Adrenal gland (tissue), 12 donors: ENCODE results near the gene AGPAT1. TPM values are rescaled to one million over a fixed set of nuclear protein-coding genes. Genes with fewer than 3 reads are reported as not detected.

Source experiments
- DNase-seq, 7 donors: peaks; one replicate each; pipeline ENCODE4 v3.0.0-alpha.2; 2019 to 2020
- H3K27ac ChIP-seq, 5 donors: fragments of 200-600 bp; sonication (generic) in 4 of 5; 1 replicate in 3 of 5; 2 replicates in 2 of 5; pipeline versions ENCODE4 v1.5.1 to v1.8.0; 2016 to 2020; ENCODE audit warnings: mild to moderate bottlenecking in 1 of 5
- H3K27me3 ChIP-seq: fragments of 200-600 bp; 2 replicates; pipeline ENCODE4 v1.8.0; 2021
- H3K36me3 ChIP-seq, 2 donors: fragments of 200-600 bp; replicated peaks in 1 of 2; 1 replicate in 1 of 2; 2 replicates in 1 of 2; pipeline versions ENCODE4 v1.5.1 to v1.8.0; 2018 to 2022
- H3K4me1 ChIP-seq, 2 donors: fragments of 200-600 bp; replicated peaks in 1 of 2; 1 replicate in 1 of 2; 2 replicates in 1 of 2; pipeline versions ENCODE4 v1.5.1 to v1.8.0; 2018 to 2021
- H3K4me3 ChIP-seq, 4 donors: fragments of 200-600 bp; sonication (generic) in 3 of 4; one replicate each; pipeline ENCODE4 v1.5.1; 2016 to 2018
- H3K9me3 ChIP-seq, 3 donors: fragments of 200-600 bp; sonication (generic) in 1 of 3; replicated peaks in 1 of 3; 1 replicate in 2 of 3; 2 replicates in 1 of 3; pipeline versions ENCODE4 v1.5.1 to v1.8.0; 2016 to 2021
- POLR2A ChIP-seq, 2 donors: fragments of 450-650 bp; IDR thresholded peaks; one replicate each; pipeline ENCODE4 v1.6.1; 2017; ENCODE audit warnings: antibody characterized with exemption in 2 of 2, mild to moderate bottlenecking in 2 of 2, moderate library complexity in 1 of 2
- WGBS, 4 donors: extraction: QIAGEN DNeasy Blood & Tissue Kit in 2 of 4; methylation state at CpG; one replicate each; pipeline versions ENCODE4 v1.1.5 to v1.1.7; 2013 to 2017; 5-methylcytosine and 5-hydroxymethylcytosine counted together
- intact Hi-C, 2 donors: fragments of 100-400 bp; cut with DNase I; formaldehyde crosslinking; loops; one replicate each; pipeline versions ENCODE4 v1.14.1 to v1.15.0; 2022 to 2023
- polyA plus RNA-seq, 3 donors: library from polyadenylated mRNA; stranded (reverse); fragments of 200-250 nt in 2 of 3; fragments of 350-450 nt in 1 of 3; fragmentation: Illumina TruSeq in 1 of 3; extraction: RNeasy Lipid Tissue Mini Kit (QIAGEN cat#74804) in 1 of 3; gene quantifications; one replicate each; pipeline ENCODE4 v1.2.3, GENCODE V29; 2013 to 2014
- total RNA-seq, 9 donors: library from RNA; depleted of rRNA in 4 of 9; stranded (reverse); fragments of >200 nt in 4 of 9; fragments of 120-200 nt in 1 of 9; fragmentation: NEBNext Ultra II Directional in 1 of 9; extraction: Animal tissue kit (Norgen Biotek cat#: 25700) in 1 of 9; gene quantifications; one replicate each; pipeline versions ENCODE4 v1.1.0 to v1.2.4, GENCODE V29; 2013 to 2023
- TF ChIP-seq, protein P1 (sequence below), 6 experiments: fragments of 450-650 bp in 4 of 6; fragments of 200-600 bp in 2 of 6; sonication (generic) in 1 of 6; IDR thresholded peaks; 1 replicate in 5 of 6; 2 replicates in 1 of 6; pipeline versions ENCODE4 v1.5.1 to v1.8.0; 2016 to 2021; ENCODE audit warnings: antibody characterized with exemption in 6 of 6, mild to moderate bottlenecking in 2 of 6, moderate library complexity in 1 of 6
- donor health status: healthy with polysubstance abuse.
- donor health status: Bipolar disorder and iron deficiency.
- donor health status: DM: yes; HTN: yes; CAD: no.
- donor health status: DM: no; HTN: no; CAD: no.
- donor health status: DM: no; HTN: no; CAD: no.
- donor health status: DM: yes; HTN: yes; CAD: no.

AGPAT1 gene
- total and polyA plus RNA-seq, 12 donors: 51.9 to 91.9 (median 68.5) TPM

DNA sequence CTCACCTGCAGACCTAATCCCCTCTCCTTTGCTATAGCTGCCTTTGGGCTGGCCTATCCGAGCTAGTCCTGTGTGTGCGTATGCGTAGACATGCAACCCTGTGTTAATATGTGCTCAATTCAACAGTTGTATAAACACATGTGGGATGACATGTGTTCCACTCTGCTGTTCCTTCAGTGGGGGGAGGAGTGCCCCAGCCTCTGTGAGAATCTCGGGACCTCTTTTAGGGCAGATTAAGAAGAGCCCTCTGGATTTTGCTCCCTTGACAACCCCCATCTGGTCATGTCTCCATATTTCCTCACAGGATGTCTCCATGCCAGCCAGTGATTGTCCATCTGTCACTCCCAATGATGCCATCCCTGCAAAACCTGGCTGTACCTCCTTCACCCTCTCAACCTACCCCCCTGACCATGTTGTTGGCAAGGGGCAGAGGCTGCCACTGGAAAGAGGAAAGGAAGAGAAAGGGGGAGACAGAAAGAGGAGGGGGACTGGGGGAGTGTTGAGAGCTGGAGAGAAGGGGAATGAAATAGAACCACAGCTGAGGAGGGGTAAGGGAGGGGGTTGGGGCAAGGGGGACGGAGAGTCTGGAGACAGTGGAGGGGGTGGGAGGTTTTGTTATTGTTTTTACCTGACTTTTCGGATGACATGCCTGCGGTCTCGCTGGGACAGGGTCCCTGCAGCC is 24.6 kb downstream of the AGPAT1 start:
- 43 to 62% (median 50%) methylated on average over 5 to 8 of the region's 8 CpGs for WGBS, 4 donors
- intact Hi-C loops: no loop called here
- TF ChIP-seq POLR2A (IDR thresholded peaks at IDR 0.05): no peak
- TF ChIP-seq, protein P1, sequence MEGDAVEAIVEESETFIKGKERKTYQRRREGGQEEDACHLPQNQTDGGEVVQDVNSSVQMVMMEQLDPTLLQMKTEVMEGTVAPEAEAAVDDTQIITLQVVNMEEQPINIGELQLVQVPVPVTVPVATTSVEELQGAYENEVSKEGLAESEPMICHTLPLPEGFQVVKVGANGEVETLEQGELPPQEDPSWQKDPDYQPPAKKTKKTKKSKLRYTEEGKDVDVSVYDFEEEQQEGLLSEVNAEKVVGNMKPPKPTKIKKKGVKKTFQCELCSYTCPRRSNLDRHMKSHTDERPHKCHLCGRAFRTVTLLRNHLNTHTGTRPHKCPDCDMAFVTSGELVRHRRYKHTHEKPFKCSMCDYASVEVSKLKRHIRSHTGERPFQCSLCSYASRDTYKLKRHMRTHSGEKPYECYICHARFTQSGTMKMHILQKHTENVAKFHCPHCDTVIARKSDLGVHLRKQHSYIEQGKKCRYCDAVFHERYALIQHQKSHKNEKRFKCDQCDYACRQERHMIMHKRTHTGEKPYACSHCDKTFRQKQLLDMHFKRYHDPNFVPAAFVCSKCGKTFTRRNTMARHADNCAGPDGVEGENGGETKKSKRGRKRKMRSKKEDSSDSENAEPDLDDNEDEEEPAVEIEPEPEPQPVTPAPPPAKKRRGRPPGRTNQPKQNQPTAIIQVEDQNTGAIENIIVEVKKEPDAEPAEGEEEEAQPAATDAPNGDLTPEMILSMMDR (IDR thresholded peaks at IDR 0.05): no peak
- H3K9me3 ChIP-seq: no peaks in the 10 kb centered on the region
- no peaks in the 10 kb centered on the region for H3K27me3 ChIP-seq
- peak overlapping the region in 2 of 5 donors; percentile 30 to 54 for H3K27ac ChIP-seq
- no peak for DNase-seq
- H3K36me3 ChIP-seq: peaks cover 0 to 5% of the 10 kb centered on the region in 2 donors
- peak overlapping the region in 1 of 4 donors; percentile 51 for H3K4me3 ChIP-seq
- peaks cover 14 to 20% of the 10 kb centered on the region in 2 donors for H3K4me1 ChIP-seq

DNA sequence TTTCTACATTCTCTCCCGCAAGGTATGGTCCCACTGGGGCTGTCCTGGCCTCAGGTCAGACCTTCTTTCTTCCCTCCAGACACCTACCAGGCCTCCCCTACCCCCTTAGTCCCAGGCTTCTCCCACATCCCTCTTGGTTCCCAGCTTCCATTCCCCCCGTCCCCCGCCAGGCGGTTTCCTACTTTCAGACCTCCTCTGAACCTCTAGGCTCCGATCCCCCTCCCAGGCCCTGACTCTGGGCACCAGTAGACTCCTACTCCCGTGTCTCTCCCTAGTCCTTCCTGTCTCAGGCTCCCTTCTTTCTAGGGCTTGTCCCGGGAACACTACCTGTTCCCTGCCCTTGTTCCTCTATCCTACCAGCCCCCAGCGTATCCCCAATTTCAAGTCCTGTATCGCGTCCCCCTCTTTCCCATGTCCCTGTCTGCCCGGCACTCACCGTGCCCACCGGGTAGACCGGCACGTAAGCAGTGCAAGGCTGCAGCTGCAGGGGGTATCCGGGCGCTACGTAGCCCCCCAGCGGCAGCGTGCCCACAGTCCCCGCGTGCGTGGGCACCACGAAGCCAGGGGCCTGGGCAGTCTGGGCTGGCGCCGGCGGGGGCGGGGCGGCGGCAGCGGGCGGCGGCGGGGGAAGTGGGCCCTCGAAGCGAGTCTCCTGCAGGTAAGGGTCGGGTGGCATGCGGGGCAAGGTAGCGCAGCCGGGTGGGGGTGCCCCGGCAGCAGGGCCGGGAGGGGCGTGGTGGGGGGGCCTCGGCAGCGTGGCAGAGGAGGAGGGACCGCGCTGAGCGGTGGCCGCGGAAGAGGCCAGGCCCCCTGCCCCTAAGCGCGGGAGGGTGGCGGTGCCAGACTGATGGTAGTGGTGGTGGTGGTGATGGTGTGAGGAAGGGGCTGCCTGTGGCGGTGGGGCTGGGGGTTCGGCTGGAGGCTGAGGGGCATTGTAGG is 25.7 kb downstream of the AGPAT1 start:
- 55 to 76% (median 64%) methylated on average over 30 to 55 of the region's 55 CpGs for WGBS, 4 donors
- no peak for DNase-seq
- Histone ChIP-seq H3K9me3 (no peaks in the 10 kb centered on the region), H3K27ac (no peak overlapping the region), H3K36me3 (no peaks in the 10 kb centered on the region), H3K4me3 (no peak overlapping the region), H3K27me3 (no peaks in the 10 kb centered on the region), H3K4me1 (peaks cover 14 to 19% of the 10 kb centered on the region in 2 donors)
- intact Hi-C loops: no loop called here
- TF ChIP-seq, protein P1 (IDR thresholded peaks at IDR 0.05): no peak
- TF ChIP-seq POLR2A (IDR thresholded peaks at IDR 0.05): no peak

DNA sequence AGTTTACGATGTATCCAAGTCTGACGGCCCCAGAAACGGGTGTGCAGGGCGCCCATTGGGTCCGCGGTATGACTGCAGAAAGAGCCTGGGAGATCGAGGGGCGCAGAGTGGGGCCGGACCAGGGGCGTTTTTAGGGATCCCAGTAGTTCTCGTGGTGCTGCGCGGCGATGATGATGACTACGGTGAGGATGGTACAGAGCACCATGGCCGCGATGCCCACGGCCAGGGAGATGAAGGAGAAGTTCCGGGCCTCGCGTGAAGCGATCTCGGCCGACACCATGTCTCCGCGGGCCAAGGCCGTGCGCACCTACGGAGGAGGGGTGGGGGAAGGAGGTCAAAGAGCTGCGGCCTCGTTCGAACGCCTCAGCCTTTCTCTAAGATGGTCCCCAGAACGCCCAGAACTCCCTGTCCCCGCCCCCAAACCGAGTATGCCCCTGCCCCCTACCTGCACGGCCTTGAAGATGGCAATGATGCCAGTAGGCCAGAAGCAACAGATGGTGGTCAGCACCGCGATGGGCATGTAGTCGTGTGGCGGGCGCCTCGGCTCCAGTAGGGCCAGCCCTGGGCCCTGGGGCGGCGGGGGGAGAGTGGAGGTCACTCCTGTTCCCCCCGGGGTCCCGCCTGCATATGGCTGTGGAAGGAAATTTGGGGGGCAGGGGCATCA is 26.7 kb downstream of the AGPAT1 start:
- Histone ChIP-seq H3K27me3 (no peaks in the 10 kb centered on the region), H3K4me1 (peaks cover 7 to 13% of the 10 kb centered on the region in 2 donors), H3K36me3 (no peaks in the 10 kb centered on the region), H3K9me3 (no peaks in the 10 kb centered on the region), H3K4me3 (peak overlapping the region in 1 of 4 donors; percentile 29), H3K27ac (no peak overlapping the region)
- DNase-seq: no peak
- intact Hi-C loops: no loop called here
- WGBS, 4 donors: 50 to 65% (median 59%) methylated on average over 18 to 47 of the region's 47 CpGs
- TF ChIP-seq, protein P1 (IDR thresholded peaks at IDR 0.05): no peak
- TF ChIP-seq POLR2A (IDR thresholded peaks at IDR 0.05): no peak
